ENCODE measurements around the gene LHFPL3.
A peak's percentile ranks its signal among the peaks of the same experiment; 100 is the strongest.

DNA sequence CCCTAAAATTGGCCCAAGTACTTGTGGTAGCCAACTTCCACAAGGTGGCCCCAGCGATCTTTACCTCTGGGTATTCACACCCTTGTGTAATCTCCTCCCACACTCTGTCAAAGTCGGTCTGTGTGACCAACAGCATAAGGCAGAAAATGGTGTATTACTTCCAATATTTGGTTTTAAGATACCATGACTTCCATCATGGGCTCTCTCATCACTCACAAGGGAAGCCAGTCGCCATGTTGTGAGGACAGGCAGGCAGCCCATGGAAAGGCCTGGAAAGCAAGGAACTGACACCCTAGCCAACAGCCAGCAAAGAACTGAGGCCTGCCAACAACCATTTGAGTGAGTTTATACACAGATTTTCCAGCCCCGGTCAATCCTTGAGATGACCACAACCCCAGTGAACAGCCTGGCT is 594.6 kb downstream of the LHFPL3 start:
- TF ChIP-seq MAFK (IDR thresholded peaks at IDR 0.05; ENCODE audit: partially characterized antibody), result no peak
- TF ChIP-seq, protein P1, sequence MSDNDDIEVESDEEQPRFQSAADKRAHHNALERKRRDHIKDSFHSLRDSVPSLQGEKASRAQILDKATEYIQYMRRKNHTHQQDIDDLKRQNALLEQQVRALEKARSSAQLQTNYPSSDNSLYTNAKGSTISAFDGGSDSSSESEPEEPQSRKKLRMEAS (IDR thresholded peaks at IDR 0.05), result no peak
- TF ChIP-seq, protein P2, sequence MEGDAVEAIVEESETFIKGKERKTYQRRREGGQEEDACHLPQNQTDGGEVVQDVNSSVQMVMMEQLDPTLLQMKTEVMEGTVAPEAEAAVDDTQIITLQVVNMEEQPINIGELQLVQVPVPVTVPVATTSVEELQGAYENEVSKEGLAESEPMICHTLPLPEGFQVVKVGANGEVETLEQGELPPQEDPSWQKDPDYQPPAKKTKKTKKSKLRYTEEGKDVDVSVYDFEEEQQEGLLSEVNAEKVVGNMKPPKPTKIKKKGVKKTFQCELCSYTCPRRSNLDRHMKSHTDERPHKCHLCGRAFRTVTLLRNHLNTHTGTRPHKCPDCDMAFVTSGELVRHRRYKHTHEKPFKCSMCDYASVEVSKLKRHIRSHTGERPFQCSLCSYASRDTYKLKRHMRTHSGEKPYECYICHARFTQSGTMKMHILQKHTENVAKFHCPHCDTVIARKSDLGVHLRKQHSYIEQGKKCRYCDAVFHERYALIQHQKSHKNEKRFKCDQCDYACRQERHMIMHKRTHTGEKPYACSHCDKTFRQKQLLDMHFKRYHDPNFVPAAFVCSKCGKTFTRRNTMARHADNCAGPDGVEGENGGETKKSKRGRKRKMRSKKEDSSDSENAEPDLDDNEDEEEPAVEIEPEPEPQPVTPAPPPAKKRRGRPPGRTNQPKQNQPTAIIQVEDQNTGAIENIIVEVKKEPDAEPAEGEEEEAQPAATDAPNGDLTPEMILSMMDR (IDR thresholded peaks at IDR 0.05), result peak; percentile 70
- no peak for TF ChIP-seq BHLHE40 (IDR thresholded peaks at IDR 0.05; ENCODE audit: low read depth, low read length)
- no peak for TF ChIP-seq MYC (IDR thresholded peaks at IDR 0.05; ENCODE audit: borderline replicate concordance, low read length)
- TF ChIP-seq SMC3 (IDR thresholded peaks at IDR 0.05), result peak; percentile 76
- no peak for TF ChIP-seq ESRRA (IDR thresholded peaks at IDR 0.05; ENCODE audit: borderline replicate concordance, low read length)
- TF ChIP-seq RAD21 (conservative IDR thresholded peaks at IDR 0.05 in 1 of 2, IDR thresholded peaks at IDR 0.05 in 1 of 2), result peak; percentile 84 to 94
- TF ChIP-seq EP300 (IDR thresholded peaks at IDR 0.05), result no peak
- TF ChIP-seq, protein P3, sequence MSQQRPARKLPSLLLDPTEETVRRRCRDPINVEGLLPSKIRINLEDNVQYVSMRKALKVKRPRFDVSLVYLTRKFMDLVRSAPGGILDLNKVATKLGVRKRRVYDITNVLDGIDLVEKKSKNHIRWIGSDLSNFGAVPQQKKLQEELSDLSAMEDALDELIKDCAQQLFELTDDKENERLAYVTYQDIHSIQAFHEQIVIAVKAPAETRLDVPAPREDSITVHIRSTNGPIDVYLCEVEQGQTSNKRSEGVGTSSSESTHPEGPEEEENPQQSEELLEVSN (IDR thresholded peaks at IDR 0.05; ENCODE audit: borderline replicate concordance, low read depth), result no peak
- no peak for TF ChIP-seq NR3C1 (IDR thresholded peaks at IDR 0.05)
- TF ChIP-seq POLR2AphosphoS2 (conservative IDR thresholded peaks at IDR 0.05; ENCODE audit: low read length), result no peak
- TF ChIP-seq POLR2A (IDR thresholded peaks at IDR 0.05; ENCODE audit: low read length), result no peak
